Fibroblast of villous mesenchyme (primary cell): ENCODE data around the gene SNX21. TPM values are rescaled to one million over a fixed set of nuclear protein-coding genes. Genes with fewer than 3 reads are reported as not detected.

Source experiments
- DNase-seq: peaks from one replicate; pipeline ENCODE4 v3.0.0-alpha.2; 2010; ENCODE audit warnings: low read depth
- H3K4me3 ChIP-seq: 2 replicates; pipeline ENCODE4 v1.5.1; 2011; ENCODE audit warnings: low read depth, mild to moderate bottlenecking, low read length
- total RNA-seq: library from RNA; depleted of rRNA; stranded (reverse); fragments of >200 nt; gene quantifications from 2 replicates; pipeline ENCODE4 v1.2.3, GENCODE V29; 2012
- TF ChIP-seq, protein P1 (sequence below): IDR thresholded peaks from 2 replicates; pipeline ENCODE4 v1.5.1; 2012; ENCODE audit warnings: low read depth, mild to moderate bottlenecking, low read length; ENCODE audit not compliant: insufficient read depth

The SNX21 gene
- total RNA-seq, 1 donor, result 50.5 TPM

DNA sequence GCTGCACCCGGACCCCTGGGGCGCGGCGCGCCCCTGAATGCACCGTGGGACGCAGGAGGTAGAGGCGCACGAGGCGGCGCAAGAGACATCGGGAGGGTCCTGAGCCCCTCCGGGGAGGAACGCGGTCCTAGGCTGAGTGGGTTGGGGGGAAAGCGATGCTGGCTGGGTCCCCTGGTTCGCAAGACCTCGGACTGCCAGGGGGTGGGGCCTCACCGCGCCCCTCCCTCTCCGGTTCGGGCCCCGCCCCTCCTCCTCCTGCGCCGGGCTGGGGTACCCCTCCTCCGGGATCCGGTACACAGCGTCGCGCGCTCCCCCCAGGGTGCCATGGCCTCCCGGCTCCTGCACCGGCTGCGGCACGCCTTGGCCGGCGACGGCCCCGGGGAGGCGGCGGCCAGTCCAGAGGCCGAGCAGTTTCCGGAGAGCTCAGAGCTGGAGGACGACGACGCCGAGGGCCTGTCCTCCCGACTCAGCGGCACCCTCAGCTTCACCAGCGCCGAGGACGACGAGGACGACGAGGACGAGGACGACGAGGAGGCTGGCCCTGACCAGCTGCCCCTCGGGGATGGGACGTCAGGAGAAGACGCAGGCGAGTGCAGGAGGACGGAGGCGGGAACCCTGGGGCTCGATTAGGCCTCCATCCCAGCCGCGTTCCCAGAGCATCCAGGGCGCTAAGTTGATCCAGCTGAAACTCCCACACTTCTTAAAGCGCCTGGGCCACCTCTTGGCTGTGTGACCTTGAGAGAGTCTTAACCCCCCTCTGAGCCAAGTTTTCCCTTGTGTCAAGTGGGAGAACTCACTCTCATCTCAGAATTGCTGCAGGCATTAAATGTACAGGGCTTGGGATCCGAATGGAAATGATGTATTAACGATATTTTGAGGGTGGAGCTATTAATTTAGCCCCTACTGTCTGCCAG, 541 bp downstream of the SNX21 start:
- H3K4me3 ChIP-seq, result peak overlapping the region; percentile 74
- TF ChIP-seq, protein P1, sequence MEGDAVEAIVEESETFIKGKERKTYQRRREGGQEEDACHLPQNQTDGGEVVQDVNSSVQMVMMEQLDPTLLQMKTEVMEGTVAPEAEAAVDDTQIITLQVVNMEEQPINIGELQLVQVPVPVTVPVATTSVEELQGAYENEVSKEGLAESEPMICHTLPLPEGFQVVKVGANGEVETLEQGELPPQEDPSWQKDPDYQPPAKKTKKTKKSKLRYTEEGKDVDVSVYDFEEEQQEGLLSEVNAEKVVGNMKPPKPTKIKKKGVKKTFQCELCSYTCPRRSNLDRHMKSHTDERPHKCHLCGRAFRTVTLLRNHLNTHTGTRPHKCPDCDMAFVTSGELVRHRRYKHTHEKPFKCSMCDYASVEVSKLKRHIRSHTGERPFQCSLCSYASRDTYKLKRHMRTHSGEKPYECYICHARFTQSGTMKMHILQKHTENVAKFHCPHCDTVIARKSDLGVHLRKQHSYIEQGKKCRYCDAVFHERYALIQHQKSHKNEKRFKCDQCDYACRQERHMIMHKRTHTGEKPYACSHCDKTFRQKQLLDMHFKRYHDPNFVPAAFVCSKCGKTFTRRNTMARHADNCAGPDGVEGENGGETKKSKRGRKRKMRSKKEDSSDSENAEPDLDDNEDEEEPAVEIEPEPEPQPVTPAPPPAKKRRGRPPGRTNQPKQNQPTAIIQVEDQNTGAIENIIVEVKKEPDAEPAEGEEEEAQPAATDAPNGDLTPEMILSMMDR, result no peak
- peak; percentile 73 for DNase-seq

GRCh38 chr20:45834797-45835161, 1.2 kb downstream of the SNX21 start:
- no peak for DNase-seq
- peak overlapping the region; percentile 74 for H3K4me3 ChIP-seq

DNA sequence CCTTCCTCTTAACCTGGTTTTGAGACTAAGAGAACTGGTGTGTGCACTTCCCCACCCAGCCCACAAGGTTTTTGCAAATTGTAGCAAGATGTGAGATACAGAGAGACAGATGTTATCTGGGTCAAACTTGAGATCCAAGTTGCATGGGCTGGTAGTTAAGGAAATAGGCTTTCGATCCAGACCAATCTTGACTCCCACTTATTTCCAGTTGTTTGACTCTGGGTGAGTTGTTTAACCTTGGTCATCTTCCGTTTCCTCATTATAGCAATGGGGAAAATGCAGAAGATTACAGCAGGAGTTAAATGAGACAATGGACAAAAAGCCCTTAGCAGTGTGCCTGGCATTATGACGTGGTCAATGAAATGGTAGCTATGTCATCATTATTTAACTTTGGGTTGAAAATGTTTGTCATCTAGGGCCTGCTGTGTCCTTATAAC, 1.7 kb downstream of the SNX21 start:
- TF ChIP-seq, protein P1, result no peak
- peak overlapping the region; percentile 74 for H3K4me3 ChIP-seq
- DNase-seq, result no peak

More at GRCh38 chr20:45834797-45835161, 1.2 kb downstream of the SNX21 start:
- TF ChIP-seq, protein P1, result no peak

- H3K4me3 ChIP-seq, result peak overlapping the region; percentile 74
- TF ChIP-seq, protein P1, result no peak
- peak; percentile 83 for DNase-seq
These were observed 2.2 kb downstream of the SNX21 start for GRCh38 chr20:45835825-45836224.

DNA sequence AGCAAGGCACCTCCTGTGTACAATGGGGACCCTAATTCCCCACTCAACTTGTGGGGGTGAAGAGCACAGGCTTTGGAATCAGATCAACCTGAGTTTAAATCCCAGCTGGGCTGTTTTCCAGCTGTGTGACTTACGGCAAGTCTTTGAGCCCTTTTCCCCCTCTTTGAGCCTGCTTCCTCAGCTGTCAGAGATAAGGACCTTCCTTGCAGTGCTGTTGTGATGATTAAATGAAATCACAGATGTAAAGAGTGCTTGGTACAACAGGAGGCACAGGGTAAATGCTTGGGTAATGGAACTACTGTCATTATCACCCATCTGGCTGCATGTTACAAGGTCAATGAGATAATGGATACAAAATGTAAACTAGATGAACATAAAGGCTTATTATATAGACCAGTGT, 3.2 kb downstream of the SNX21 start:
- peak overlapping the region; percentile 36 for H3K4me3 ChIP-seq
- TF ChIP-seq, protein P1, result no peak

GRCh38 chr20:45840700-45841198, 7.2 kb downstream of the SNX21 start:
- TF ChIP-seq, protein P1, result no peak
- DNase-seq, result no peak
- H3K4me3 ChIP-seq, result no peak overlapping the region

More for the DNA sequence above, 3.2 kb downstream of the SNX21 start:
- DNase-seq, result peak; percentile 78
